NCI-H510A (cell line): ENCODE results near the gene RPL29.
A peak's percentile ranks its signal among the peaks of the same experiment; 100 is the strongest.

ENCODE experiments used
- DNase-seq: peaks from one replicate; lab custom pipeline; 2025; lab: John Stamatoyannopoulos, UW

Gene RPL29

GRCh38 chr3:52025453-52025852, 29.8 kb upstream of the RPL29 start:
- DNase-seq: no peak

GRCh38 chr3:52024765-52025452, 29.2 kb upstream of the RPL29 start:
- no peak for DNase-seq

- no peak for DNase-seq
These were observed 28.4 kb upstream of the RPL29 start for GRCh38 chr3:52023860-52024764.

GRCh38 chr3:52023101-52023770, 27.5 kb upstream of the RPL29 start:
- no peak for DNase-seq

- DNase-seq: no peak
These were observed 26.8 kb upstream of the RPL29 start for GRCh38 chr3:52022323-52023100.

- DNase-seq: peak; percentile 55
These were observed 26.0 kb upstream of the RPL29 start for GRCh38 chr3:52021489-52022268.

GRCh38 chr3:52020796-52021195, 25.1 kb upstream of the RPL29 start:
- no peak for DNase-seq

- no peak for DNase-seq
These were observed 23.8 kb upstream of the RPL29 start for GRCh38 chr3:52019352-52020080.

GRCh38 chr3:52018319-52019000, 22.8 kb upstream of the RPL29 start:
- no peak for DNase-seq

GRCh38 chr3:52017586-52017985, 21.9 kb upstream of the RPL29 start:
- no peak for DNase-seq

- no peak for DNase-seq
These were observed 19.9 kb upstream of the RPL29 start for GRCh38 chr3:52015438-52016228.

GRCh38 chr3:52014613-52015012, 18.9 kb upstream of the RPL29 start:
- no peak for DNase-seq

- DNase-seq: no peak
These were observed 18.3 kb upstream of the RPL29 start for GRCh38 chr3:52013802-52014598.

- no peak for DNase-seq
These were observed 17.0 kb upstream of the RPL29 start for GRCh38 chr3:52012699-52013098.

GRCh38 chr3:52010431-52010830, 14.7 kb upstream of the RPL29 start:
- DNase-seq: no peak

GRCh38 chr3:52007291-52007690, 11.6 kb upstream of the RPL29 start:
- DNase-seq: no peak

GRCh38 chr3:52006820-52007133, 11.1 kb upstream of the RPL29 start:
- no peak for DNase-seq

- no peak for DNase-seq
These were observed 10.5 kb upstream of the RPL29 start for GRCh38 chr3:52006017-52006819.
